ENCODE measurements around the gene ZFAND3. TPM values are rescaled to one million over a fixed set of nuclear protein-coding genes. Genes with fewer than 3 reads are reported as not detected.

Gene ZFAND3
- total RNA-seq, 4 donors from 2014 or later, result 37.3 to 70.1 (median 55.2) TPM

DNA sequence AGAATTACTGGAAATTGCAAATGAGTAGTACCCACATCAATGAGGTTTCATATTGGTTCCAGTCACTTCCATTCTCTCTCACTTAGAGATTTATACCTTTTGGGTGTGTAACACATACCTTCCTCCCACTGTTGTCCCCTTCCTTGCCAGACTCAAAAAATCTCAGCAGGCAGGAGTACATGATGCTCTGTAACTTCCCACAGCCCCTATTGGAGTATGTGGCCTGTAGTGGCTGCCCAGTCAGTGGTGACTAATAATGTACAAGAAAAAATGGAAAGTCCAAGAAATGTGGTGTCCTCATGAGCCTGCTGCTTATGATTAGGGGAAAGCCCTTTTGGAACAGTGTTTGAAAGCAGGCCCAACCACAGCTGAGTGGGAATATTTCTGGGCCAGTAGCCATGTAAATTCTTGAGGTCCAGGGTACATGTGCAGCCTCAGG lies 312.0 kb downstream of the ZFAND3 start:
- Histone ChIP-seq H3K9me3 (no peaks in the 10 kb centered on the region), H3K36me3 (peaks cover 0 to 3% (median 0%) of the 10 kb centered on the region in 4 donors), H3K27me3 (no peaks in the 10 kb centered on the region), H3K27ac (replicated peaks in 1 of 4) (no peak overlapping the region), H3K4me3 (no peak overlapping the region), H3K4me1 (peaks cover 13 to 21% (median 16%) of the 10 kb centered on the region in 4 donors)
- TF ChIP-seq EP300 (IDR thresholded peaks at IDR 0.05) (no peak), POLR2A (IDR thresholded peaks at IDR 0.05; ENCODE audit: low read depth) (no peak), POLR2AphosphoS5 (IDR thresholded peaks at IDR 0.05) (no peak)
- TF ChIP-seq, protein P1, sequence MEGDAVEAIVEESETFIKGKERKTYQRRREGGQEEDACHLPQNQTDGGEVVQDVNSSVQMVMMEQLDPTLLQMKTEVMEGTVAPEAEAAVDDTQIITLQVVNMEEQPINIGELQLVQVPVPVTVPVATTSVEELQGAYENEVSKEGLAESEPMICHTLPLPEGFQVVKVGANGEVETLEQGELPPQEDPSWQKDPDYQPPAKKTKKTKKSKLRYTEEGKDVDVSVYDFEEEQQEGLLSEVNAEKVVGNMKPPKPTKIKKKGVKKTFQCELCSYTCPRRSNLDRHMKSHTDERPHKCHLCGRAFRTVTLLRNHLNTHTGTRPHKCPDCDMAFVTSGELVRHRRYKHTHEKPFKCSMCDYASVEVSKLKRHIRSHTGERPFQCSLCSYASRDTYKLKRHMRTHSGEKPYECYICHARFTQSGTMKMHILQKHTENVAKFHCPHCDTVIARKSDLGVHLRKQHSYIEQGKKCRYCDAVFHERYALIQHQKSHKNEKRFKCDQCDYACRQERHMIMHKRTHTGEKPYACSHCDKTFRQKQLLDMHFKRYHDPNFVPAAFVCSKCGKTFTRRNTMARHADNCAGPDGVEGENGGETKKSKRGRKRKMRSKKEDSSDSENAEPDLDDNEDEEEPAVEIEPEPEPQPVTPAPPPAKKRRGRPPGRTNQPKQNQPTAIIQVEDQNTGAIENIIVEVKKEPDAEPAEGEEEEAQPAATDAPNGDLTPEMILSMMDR (IDR thresholded peaks at IDR 0.05), result no peak
- DNase-seq (ENCODE audit: extremely low spot score), result no peak
- intact Hi-C loops (cut with DNase I), result no loop called here

DNA sequence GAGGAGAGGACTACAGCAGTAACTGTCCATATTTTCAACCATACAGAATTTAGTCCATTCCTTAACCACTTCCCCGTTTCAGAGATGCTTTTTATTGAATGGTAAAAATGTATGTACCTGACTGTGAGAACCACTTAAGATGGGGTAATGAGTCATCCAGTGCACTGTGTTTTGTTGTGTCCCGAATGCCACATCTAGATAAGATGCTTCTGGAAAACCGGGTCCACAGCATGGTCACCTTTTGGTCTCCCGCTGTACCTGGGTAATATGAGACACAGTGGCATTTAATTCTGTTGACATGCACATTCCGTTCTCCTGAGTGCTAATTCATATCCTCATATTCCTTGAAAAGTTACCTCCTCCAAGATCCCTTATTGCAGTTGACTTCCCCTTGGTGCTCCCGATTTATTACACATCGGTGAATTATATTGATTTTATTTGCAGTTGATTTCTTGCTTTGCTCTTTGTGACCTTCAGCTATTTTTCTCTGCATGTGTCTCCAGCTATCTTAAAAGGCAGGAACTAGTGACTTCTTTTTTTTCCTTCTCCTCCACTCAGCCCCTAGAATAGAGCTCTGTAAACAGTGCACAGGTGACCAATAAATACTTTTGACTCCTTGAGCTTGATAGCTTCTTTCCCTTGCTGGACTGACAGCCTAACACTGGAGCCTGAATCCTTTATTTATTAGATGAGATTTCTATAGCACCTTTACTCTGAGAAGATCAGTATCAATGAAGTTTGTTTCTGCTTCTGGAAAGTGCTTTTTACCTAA lies 314.6 kb downstream of the ZFAND3 start:
- Histone ChIP-seq H3K9me3 (no peaks in the 10 kb centered on the region), H3K4me3 (no peak overlapping the region), H3K27ac (replicated peaks in 1 of 4) (no peak overlapping the region), H3K4me1 (peaks cover 13 to 21% (median 16%) of the 10 kb centered on the region in 4 donors), H3K27me3 (no peaks in the 10 kb centered on the region), H3K36me3 (peaks cover 0 to 3% (median 0%) of the 10 kb centered on the region in 4 donors)
- TF ChIP-seq POLR2A (IDR thresholded peaks at IDR 0.05; ENCODE audit: low read depth) (no peak), POLR2AphosphoS5 (IDR thresholded peaks at IDR 0.05) (no peak), EP300 (IDR thresholded peaks at IDR 0.05) (no peak)
- TF ChIP-seq, protein P1 (IDR thresholded peaks at IDR 0.05), result no peak
- no peak for DNase-seq (ENCODE audit: extremely low spot score)
- intact Hi-C loops (cut with DNase I), result no loop called here
- 96% methylated on average over 7 of the region's 7 CpGs for WGBS

DNA sequence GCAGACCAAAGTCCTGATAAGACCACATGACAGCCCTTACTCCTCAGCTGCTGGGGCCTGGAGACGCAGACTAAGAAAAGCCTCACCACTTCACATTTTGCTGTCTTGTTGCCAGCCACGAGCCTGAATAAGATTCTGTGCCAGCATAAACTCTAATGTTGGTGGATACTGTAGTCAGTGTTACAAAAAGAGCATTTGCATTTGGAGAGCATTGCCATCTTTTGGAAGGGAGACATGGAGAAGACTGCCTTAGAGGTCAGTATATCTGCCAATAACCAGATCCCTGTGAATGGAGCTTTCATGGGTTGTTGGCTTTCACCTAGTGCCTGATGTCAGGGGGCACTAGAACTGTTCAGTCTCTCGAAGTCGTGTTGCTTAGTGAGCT lies 315.2 kb downstream of the ZFAND3 start:
- peaks cover 13 to 21% (median 16%) of the 10 kb centered on the region in 4 donors for H3K4me1 ChIP-seq
- no peaks in the 10 kb centered on the region for H3K27me3 ChIP-seq
- intact Hi-C loops (cut with DNase I), result no loop called here
- no peak overlapping the region for H3K27ac ChIP-seq (replicated peaks in 1 of 4)
- no peaks in the 10 kb centered on the region for H3K9me3 ChIP-seq
- DNase-seq (ENCODE audit: extremely low spot score), result no peak
- no peak overlapping the region for H3K4me3 ChIP-seq
- no peak for TF ChIP-seq POLR2A (IDR thresholded peaks at IDR 0.05; ENCODE audit: low read depth)
- TF ChIP-seq EP300 (IDR thresholded peaks at IDR 0.05), result no peak
- TF ChIP-seq, protein P1 (IDR thresholded peaks at IDR 0.05), result no peak
- no peak for TF ChIP-seq POLR2AphosphoS5 (IDR thresholded peaks at IDR 0.05)
- 71% methylated on average over 4 of the region's 4 CpGs for WGBS
- H3K36me3 ChIP-seq, result peaks cover 0 to 3% (median 0%) of the 10 kb centered on the region in 4 donors

DNA sequence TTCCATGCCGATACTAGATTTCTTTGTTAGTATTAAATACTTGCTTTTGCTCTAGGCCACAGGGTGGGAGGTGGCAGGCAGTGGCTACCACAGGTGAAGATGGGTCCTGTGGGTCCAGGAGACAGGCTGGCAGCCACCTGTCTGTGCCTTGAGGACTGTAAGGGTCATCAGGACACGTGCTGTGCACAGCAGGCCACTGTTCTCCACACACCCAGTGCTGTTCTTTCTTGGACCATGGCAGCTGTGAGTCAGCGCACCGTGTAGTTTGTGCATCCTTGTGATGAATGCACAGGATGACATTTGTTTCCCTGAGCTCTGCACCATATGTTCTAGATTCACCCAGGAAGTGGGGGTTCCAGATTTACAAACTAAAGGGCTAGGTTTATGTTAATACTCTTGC lies 317.0 kb downstream of the ZFAND3 start:
- no peak for DNase-seq (ENCODE audit: extremely low spot score)
- Histone ChIP-seq H3K36me3 (peaks cover 0 to 3% (median 0%) of the 10 kb centered on the region in 4 donors), H3K4me3 (no peak overlapping the region), H3K9me3 (no peaks in the 10 kb centered on the region), H3K27me3 (no peaks in the 10 kb centered on the region), H3K4me1 (peaks cover 10 to 27% (median 16%) of the 10 kb centered on the region in 4 donors), H3K27ac (replicated peaks in 1 of 4) (no peak overlapping the region)
- TF ChIP-seq, protein P1 (IDR thresholded peaks at IDR 0.05), result no peak
- no peak for TF ChIP-seq POLR2A (IDR thresholded peaks at IDR 0.05; ENCODE audit: low read depth)
- no peak for TF ChIP-seq POLR2AphosphoS5 (IDR thresholded peaks at IDR 0.05)
- no peak for TF ChIP-seq EP300 (IDR thresholded peaks at IDR 0.05)
- intact Hi-C loops (cut with DNase I), result no loop called here
- WGBS, result 88% methylated on average over 4 of the region's 4 CpGs
